GM23338 (cell line): ENCODE results near the gene RBM38. TPM values are rescaled to one million over a fixed set of nuclear protein-coding genes. Genes with fewer than 3 reads are reported as not detected.

Experiments used
- ATAC-seq: fragments of 200-7000 bp; cut with Tn5 transposase; 3 replicates; pipeline ENCODE4 v1.9.1; 2020
- DNase-seq: peaks from one replicate; pipeline ENCODE4 v3.0.0-alpha.2; 2015; ENCODE audit warnings: low spot score
- H2AFZ ChIP-seq: fragments of 200-600 bp; sonication (generic); 2 replicates; pipeline ENCODE4 v1.8.0; 2016; ENCODE audit warnings: antibody characterized with exemption, mild to moderate bottlenecking, moderate library complexity
- H3F3A ChIP-seq: fragments of 200-600 bp; sonication (generic); replicated peaks from 2 replicates; pipeline ENCODE4 v1.8.0; 2017; ENCODE audit warnings: antibody characterized with exemption, mixed run types, low read depth
- H3K27ac ChIP-seq: fragments of 200-600 bp; sonication (generic); 2 replicates; pipeline ENCODE4 v1.6.1; 2016; ENCODE audit warnings: low read depth
- H3K27me3 ChIP-seq: fragments of 200-600 bp; sonication (generic); 2 replicates; pipeline ENCODE4 v1.8.0; 2016; ENCODE audit warnings: mild to moderate bottlenecking, mixed run types, moderate library complexity; ENCODE audit not compliant: insufficient read depth
- H3K36me3 ChIP-seq: fragments of 200-600 bp; sonication (generic); 2 replicates; pipeline ENCODE4 v1.8.0; 2016; ENCODE audit warnings: mild to moderate bottlenecking; ENCODE audit not compliant: insufficient read depth
- H3K4me1 ChIP-seq: fragments of 200-600 bp; sonication (generic); 2 replicates; pipeline ENCODE4 v1.8.0; 2016; ENCODE audit warnings: mild to moderate bottlenecking, moderate library complexity; ENCODE audit not compliant: insufficient read depth
- H3K4me2 ChIP-seq: fragments of 200-600 bp; sonication (generic); 2 replicates; pipeline ENCODE4 v1.7.1; 2017; ENCODE audit warnings: mixed run types
- H3K4me3 ChIP-seq: fragments of 200-600 bp; sonication (generic); 2 replicates; pipeline ENCODE4 v1.6.1; 2016; ENCODE audit warnings: mixed run types
- H3K79me2 ChIP-seq: fragments of 200-600 bp; sonication (generic); replicated peaks from 2 replicates; pipeline ENCODE4 v1.8.0; 2017; ENCODE audit warnings: mild to moderate bottlenecking; ENCODE audit not compliant: insufficient read depth
- H3K9me2 ChIP-seq: fragments of 200-600 bp; sonication (generic); 2 replicates; pipeline ENCODE4 v1.8.0; 2017; ENCODE audit not compliant: insufficient read depth
- H4K20me1 ChIP-seq: fragments of 200-600 bp; sonication (generic); replicated peaks from 2 replicates; pipeline ENCODE4 v1.8.0; 2017; ENCODE audit warnings: mild to moderate bottlenecking; ENCODE audit not compliant: insufficient read depth
- H3K27ac Mint-ChIP-seq: 2 replicates; pipeline ENCODE4 v1.8.0; 2020; ENCODE audit warnings: inconsistent platforms, mild to moderate bottlenecking, moderate library complexity, mixed read lengths
- H3K27me3 Mint-ChIP-seq: 3 replicates; pipeline ENCODE4 v1.8.0; 2022; ENCODE audit warnings: low read depth, mild to moderate bottlenecking, moderate library complexity, mixed read lengths, inconsistent platforms; ENCODE audit not compliant: insufficient read depth, poor library complexity
- H3K36me3 Mint-ChIP-seq: 3 replicates; pipeline ENCODE4 v1.8.0; 2021; ENCODE audit warnings: low read depth, mild to moderate bottlenecking, inconsistent platforms, moderate library complexity, mixed read lengths
- H3K4me1 Mint-ChIP-seq: 3 replicates; pipeline ENCODE4 v1.8.0; 2020; ENCODE audit warnings: mild to moderate bottlenecking, inconsistent platforms, mixed read lengths
- H3K4me3 Mint-ChIP-seq: 3 replicates; pipeline ENCODE4 v1.8.0; 2021; ENCODE audit warnings: moderate library complexity, mild to moderate bottlenecking, inconsistent platforms, mixed read lengths
- H3K9me3 Mint-ChIP-seq: 3 replicates; pipeline ENCODE4 v1.8.0; 2020; ENCODE audit warnings: moderate library complexity, mild to moderate bottlenecking, inconsistent platforms, mixed read lengths
- CREB1 ChIP-seq: fragments of 250-450 bp; sonication (Bioruptor Pico); IDR thresholded peaks from 2 replicates; pipeline ENCODE4 v1.5.0; 2020; ENCODE audit warnings: low read depth, mild to moderate bottlenecking, moderate library complexity
- JUNB ChIP-seq: IDR thresholded peaks from one replicate; pipeline ENCODE4 v1.6.1; 2016; ENCODE audit warnings: antibody characterized with exemption; ENCODE audit not compliant: unreplicated experiment
- POLR2AphosphoS5 ChIP-seq: IDR thresholded peaks from 2 replicates; pipeline ENCODE4 v1.6.1; 2016; ENCODE audit warnings: antibody characterized with exemption, low read depth
- ZNF331 ChIP-seq: fragments of 250-450 bp; sonication (Bioruptor Pico); IDR thresholded peaks from 2 replicates; pipeline ENCODE4 v1.5.0; 2020; ENCODE audit warnings: low read depth, mild to moderate bottlenecking, moderate library complexity
- polyA plus RNA-seq: library from polyadenylated mRNA; unstranded; fragments of >200 nt; fragmentation: Nextera tagmentation; extraction: Ambion mirVana; gene quantifications from 2 replicates; pipeline ENCODE4 v1.2.1, GENCODE V29; 2016
- total RNA-seq: library from RNA; depleted of rRNA; stranded (reverse); fragments of >200 nt; shearing (Covaris generic); gene quantifications from 2 replicates; pipeline ENCODE4 v1.2.3, GENCODE V29; 2014
- TF ChIP-seq, protein P1 (sequence below), 2 experiments: fragments of 200-600 bp in 1 of 2; sonication (generic) in 1 of 2; conservative IDR thresholded peaks; 2 replicates each; pipeline versions ENCODE4 v1.5.1 to v1.6.1; 2016 to 2017; ENCODE audit warnings: antibody characterized with exemption in 2 of 2, low read depth in 2 of 2, mild to moderate bottlenecking in 2 of 2, moderate library complexity in 1 of 2
- TF ChIP-seq, protein P2 (sequence below): fragments of 250-450 bp; sonication (Bioruptor Pico); IDR thresholded peaks from 2 replicates; pipeline ENCODE4 v1.5.0; 2020; ENCODE audit warnings: mild to moderate bottlenecking, moderate library complexity

RBM38 gene
- total and polyA plus RNA-seq, 2 experiments from 2014 or later = 22.9 to 80.5 TPM

DNA sequence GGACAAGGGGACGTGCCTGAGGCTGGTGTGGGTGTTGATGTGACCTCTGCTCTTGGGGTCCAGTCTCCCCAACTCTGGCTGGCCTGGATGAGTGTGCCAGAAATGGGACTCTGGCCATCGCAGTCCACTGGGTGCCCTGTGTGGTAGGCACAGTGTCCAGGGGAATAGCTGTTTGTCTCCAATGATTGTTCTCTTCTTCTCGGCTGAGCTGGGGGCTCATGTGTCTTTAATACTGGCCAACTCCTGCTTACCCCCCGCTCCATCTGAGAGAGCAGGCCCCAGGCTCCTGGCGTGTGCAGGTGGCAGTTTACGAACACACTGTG is 45.0 kb downstream of the RBM38 start:
- Histone ChIP-seq H3K4me2 (no peak overlapping the region), H3K27ac (no peak overlapping the region), H2AFZ (no peak overlapping the region; the same call in 1 of the 2 replicates), H4K20me1 (no peaks in the 10 kb centered on the region), H3K4me1 (no peaks in the 10 kb centered on the region), H3K4me3 (no peak overlapping the region), H3K79me2 (no peaks in the 10 kb centered on the region), H3K36me3 (no peaks in the 10 kb centered on the region), H3K27me3 (no peaks in the 10 kb centered on the region), H3F3A (no peaks in the 10 kb centered on the region), H3K9me2 (no peaks in the 10 kb centered on the region)
- peaks cover 8% of the 10 kb centered on the region for H3K27me3 Mint-ChIP-seq
- TF ChIP-seq, protein P1, sequence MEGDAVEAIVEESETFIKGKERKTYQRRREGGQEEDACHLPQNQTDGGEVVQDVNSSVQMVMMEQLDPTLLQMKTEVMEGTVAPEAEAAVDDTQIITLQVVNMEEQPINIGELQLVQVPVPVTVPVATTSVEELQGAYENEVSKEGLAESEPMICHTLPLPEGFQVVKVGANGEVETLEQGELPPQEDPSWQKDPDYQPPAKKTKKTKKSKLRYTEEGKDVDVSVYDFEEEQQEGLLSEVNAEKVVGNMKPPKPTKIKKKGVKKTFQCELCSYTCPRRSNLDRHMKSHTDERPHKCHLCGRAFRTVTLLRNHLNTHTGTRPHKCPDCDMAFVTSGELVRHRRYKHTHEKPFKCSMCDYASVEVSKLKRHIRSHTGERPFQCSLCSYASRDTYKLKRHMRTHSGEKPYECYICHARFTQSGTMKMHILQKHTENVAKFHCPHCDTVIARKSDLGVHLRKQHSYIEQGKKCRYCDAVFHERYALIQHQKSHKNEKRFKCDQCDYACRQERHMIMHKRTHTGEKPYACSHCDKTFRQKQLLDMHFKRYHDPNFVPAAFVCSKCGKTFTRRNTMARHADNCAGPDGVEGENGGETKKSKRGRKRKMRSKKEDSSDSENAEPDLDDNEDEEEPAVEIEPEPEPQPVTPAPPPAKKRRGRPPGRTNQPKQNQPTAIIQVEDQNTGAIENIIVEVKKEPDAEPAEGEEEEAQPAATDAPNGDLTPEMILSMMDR (conservative IDR thresholded peaks at IDR 0.05; ENCODE audit: low read depth in 2 of 2) = no peak
- TF ChIP-seq POLR2AphosphoS5 (no peak), ZNF331 (CRISPR knock-in tag) (no peak), CREB1 (CRISPR knock-in tag) (no peak), JUNB (no peak)
- TF ChIP-seq, protein P2, sequence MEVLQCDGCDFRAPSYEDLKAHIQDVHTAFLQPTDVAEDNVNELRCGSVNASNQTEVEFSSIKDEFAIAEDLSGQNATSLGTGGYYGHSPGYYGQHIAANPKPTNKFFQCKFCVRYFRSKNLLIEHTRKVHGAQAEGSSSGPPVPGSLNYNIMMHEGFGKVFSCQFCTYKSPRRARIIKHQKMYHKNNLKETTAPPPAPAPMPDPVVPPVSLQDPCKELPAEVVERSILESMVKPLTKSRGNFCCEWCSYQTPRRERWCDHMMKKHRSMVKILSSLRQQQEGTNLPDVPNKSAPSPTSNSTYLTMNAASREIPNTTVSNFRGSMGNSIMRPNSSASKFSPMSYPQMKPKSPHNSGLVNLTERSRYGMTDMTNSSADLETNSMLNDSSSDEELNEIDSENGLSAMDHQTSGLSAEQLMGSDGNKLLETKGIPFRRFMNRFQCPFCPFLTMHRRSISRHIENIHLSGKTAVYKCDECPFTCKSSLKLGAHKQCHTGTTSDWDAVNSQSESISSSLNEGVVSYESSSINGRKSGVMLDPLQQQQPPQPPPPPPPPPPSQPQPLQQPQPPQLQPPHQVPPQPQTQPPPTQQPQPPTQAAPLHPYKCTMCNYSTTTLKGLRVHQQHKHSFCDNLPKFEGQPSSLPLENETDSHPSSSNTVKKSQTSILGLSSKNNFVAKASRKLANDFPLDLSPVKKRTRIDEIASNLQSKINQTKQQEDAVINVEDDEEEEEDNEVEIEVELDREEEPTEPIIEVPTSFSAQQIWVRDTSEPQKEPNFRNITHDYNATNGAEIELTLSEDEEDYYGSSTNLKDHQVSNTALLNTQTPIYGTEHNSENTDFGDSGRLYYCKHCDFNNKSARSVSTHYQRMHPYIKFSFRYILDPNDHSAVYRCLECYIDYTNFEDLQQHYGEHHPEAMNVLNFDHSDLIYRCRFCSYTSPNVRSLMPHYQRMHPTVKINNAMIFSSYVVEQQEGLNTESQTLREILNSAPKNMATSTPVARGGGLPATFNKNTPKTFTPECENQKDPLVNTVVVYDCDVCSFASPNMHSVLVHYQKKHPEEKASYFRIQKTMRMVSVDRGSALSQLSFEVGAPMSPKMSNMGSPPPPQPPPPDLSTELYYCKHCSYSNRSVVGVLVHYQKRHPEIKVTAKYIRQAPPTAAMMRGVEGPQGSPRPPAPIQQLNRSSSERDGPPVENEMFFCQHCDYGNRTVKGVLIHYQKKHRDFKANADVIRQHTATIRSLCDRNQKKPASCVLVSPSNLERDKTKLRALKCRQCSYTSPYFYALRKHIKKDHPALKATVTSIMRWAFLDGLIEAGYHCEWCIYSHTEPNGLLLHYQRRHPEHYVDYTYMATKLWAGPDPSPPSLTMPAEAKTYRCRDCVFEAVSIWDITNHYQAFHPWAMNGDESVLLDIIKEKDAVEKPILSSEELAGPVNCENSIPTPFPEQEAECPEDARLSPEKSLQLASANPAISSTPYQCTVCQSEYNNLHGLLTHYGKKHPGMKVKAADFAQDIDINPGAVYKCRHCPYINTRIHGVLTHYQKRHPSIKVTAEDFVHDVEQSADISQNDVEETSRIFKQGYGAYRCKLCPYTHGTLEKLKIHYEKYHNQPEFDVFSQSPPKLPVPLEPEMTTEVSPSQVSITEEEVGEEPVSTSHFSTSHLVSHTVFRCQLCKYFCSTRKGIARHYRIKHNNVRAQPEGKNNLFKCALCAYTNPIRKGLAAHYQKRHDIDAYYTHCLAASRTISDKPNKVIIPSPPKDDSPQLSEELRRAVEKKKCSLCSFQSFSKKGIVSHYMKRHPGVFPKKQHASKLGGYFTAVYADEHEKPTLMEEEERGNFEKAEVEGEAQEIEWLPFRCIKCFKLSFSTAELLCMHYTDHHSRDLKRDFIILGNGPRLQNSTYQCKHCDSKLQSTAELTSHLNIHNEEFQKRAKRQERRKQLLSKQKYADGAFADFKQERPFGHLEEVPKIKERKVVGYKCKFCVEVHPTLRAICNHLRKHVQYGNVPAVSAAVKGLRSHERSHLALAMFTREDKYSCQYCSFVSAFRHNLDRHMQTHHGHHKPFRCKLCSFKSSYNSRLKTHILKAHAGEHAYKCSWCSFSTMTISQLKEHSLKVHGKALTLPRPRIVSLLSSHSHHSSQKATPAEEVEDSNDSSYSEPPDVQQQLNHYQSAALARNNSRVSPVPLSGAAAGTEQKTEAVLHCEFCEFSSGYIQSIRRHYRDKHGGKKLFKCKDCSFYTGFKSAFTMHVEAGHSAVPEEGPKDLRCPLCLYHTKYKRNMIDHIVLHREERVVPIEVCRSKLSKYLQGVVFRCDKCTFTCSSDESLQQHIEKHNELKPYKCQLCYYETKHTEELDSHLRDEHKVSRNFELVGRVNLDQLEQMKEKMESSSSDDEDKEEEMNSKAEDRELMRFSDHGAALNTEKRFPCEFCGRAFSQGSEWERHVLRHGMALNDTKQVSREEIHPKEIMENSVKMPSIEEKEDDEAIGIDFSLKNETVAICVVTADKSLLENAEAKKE = no peak
- no peak overlapping the region for H3K4me3 Mint-ChIP-seq
- H3K9me3 Mint-ChIP-seq = no peaks in the 10 kb centered on the region
- no peaks in the 10 kb centered on the region for H3K36me3 Mint-ChIP-seq
- ATAC-seq (no peak), DNase-seq (no peak)
- H3K27ac Mint-ChIP-seq = no peak overlapping the region
- H3K4me1 Mint-ChIP-seq = peaks cover 11% of the 10 kb centered on the region
